ENCODE results near the gene RDH8. TPM values are rescaled to one million over a fixed set of nuclear protein-coding genes. Genes with fewer than 3 reads are reported as not detected.

The RDH8 gene
- total and polyA plus RNA-seq, 4 donors, result not detected

GRCh38 chr19:9981406-9982260 is 31.6 kb upstream of the RDH8 start:
- no peak for ATAC-seq (ENCODE audit: low FRiP score)

GRCh38 chr19:9986787-9987281 is 26.4 kb upstream of the RDH8 start:
- Histone ChIP-seq H3K27ac (ENCODE audit: low read depth in 1 of 2, low read length in 2 of 2) (peak overlapping the region; percentile 22 to 83), H3K9me3 (ENCODE audit: control insufficient read depth, low read length) (no peaks in the 10 kb centered on the region), H3K36me3 (ENCODE audit: control insufficient read depth in 1 of 2, insufficient read depth in 2 of 2, low read length in 1 of 2) (no peaks in the 10 kb centered on the region), H3K4me1 (ENCODE audit: control insufficient read depth in 1 of 2, insufficient read depth in 2 of 2, low read length in 2 of 2) (no peaks in the 10 kb centered on the region), H3K27me3 (ENCODE audit: control insufficient read depth in 1 of 2, insufficient read depth in 2 of 2, low read length in 1 of 2) (no peaks in the 10 kb centered on the region), H3K4me3 (ENCODE audit: low read length in 2 of 2) (no peak overlapping the region)
- intact Hi-C loops (cut with DNase I), result no loop called here
- DNase-seq (peak in 1 of 2 donors; percentile 69), ATAC-seq (ENCODE audit: low FRiP score) (peak; percentile 91)
- WGBS, 2 donors, result 4 to 6% methylated on average over 8 of the region's 8 CpGs

More at GRCh38 chr19:9981406-9982260, 31.6 kb upstream of the RDH8 start:
- H3K4me3 ChIP-seq (ENCODE audit: low read length in 2 of 2), result no peak overlapping the region
- intact Hi-C loops (cut with DNase I), result no loop called here
- no peak overlapping the region for H3K27ac ChIP-seq (ENCODE audit: low read depth in 1 of 2, low read length in 2 of 2)
- no peaks in the 10 kb centered on the region for H3K4me1 ChIP-seq (ENCODE audit: control insufficient read depth in 1 of 2, insufficient read depth in 2 of 2, low read length in 2 of 2)
- DNase-seq, result no peak
- H3K36me3 ChIP-seq (ENCODE audit: control insufficient read depth in 1 of 2, insufficient read depth in 2 of 2, low read length in 1 of 2), result no peaks in the 10 kb centered on the region
- WGBS, 2 donors, result 84 to 89% methylated on average over 8 of the region's 8 CpGs
- no peaks in the 10 kb centered on the region for H3K27me3 ChIP-seq (ENCODE audit: control insufficient read depth in 1 of 2, insufficient read depth in 2 of 2, low read length in 1 of 2)
- no peaks in the 10 kb centered on the region for H3K9me3 ChIP-seq (ENCODE audit: control insufficient read depth, low read length)

- Histone ChIP-seq H3K27ac (ENCODE audit: low read depth in 1 of 2, low read length in 2 of 2) (no peak overlapping the region), H3K4me1 (ENCODE audit: control insufficient read depth in 1 of 2, insufficient read depth in 2 of 2, low read length in 2 of 2) (no peaks in the 10 kb centered on the region), H3K36me3 (ENCODE audit: control insufficient read depth in 1 of 2, insufficient read depth in 2 of 2, low read length in 1 of 2) (no peaks in the 10 kb centered on the region), H3K9me3 (ENCODE audit: control insufficient read depth, low read length) (no peaks in the 10 kb centered on the region), H3K27me3 (ENCODE audit: control insufficient read depth in 1 of 2, insufficient read depth in 2 of 2, low read length in 1 of 2) (no peaks in the 10 kb centered on the region), H3K4me3 (ENCODE audit: low read length in 2 of 2) (no peak overlapping the region)
- no peak for DNase-seq
- WGBS, 2 donors, result 91 to 96% methylated on average over 3 of the region's 3 CpGs
- no peak for ATAC-seq (ENCODE audit: low FRiP score)
- intact Hi-C loops (cut with DNase I), result no loop called here
These were observed 23.8 kb upstream of the RDH8 start for GRCh38 chr19:9989504-9989903.

- no peaks in the 10 kb centered on the region for H3K9me3 ChIP-seq (ENCODE audit: control insufficient read depth, low read length)
- intact Hi-C loops (cut with DNase I), result no loop called here
- WGBS, 2 donors, result 83 to 84% methylated on average over 11 of the region's 11 CpGs
- no peaks in the 10 kb centered on the region for H3K36me3 ChIP-seq (ENCODE audit: control insufficient read depth in 1 of 2, insufficient read depth in 2 of 2, low read length in 1 of 2)
- H3K4me1 ChIP-seq (ENCODE audit: control insufficient read depth in 1 of 2, insufficient read depth in 2 of 2, low read length in 2 of 2), result no peaks in the 10 kb centered on the region
- H3K4me3 ChIP-seq (ENCODE audit: low read length in 2 of 2), result no peak overlapping the region
- ATAC-seq (ENCODE audit: low FRiP score) (no peak), DNase-seq (no peak)
- no peak overlapping the region for H3K27ac ChIP-seq (ENCODE audit: low read depth in 1 of 2, low read length in 2 of 2)
- H3K27me3 ChIP-seq (ENCODE audit: control insufficient read depth in 1 of 2, insufficient read depth in 2 of 2, low read length in 1 of 2), result no peaks in the 10 kb centered on the region
These were observed 21.7 kb upstream of the RDH8 start for GRCh38 chr19:9991425-9992191.

- no peak for DNase-seq
- no peaks in the 10 kb centered on the region for H3K27me3 ChIP-seq (ENCODE audit: control insufficient read depth in 1 of 2, insufficient read depth in 2 of 2, low read length in 1 of 2)
- H3K27ac ChIP-seq (ENCODE audit: low read depth in 1 of 2, low read length in 2 of 2), result no peak overlapping the region
- no peak overlapping the region for H3K4me3 ChIP-seq (ENCODE audit: low read length in 2 of 2)
- no peaks in the 10 kb centered on the region for H3K36me3 ChIP-seq (ENCODE audit: control insufficient read depth in 1 of 2, insufficient read depth in 2 of 2, low read length in 1 of 2)
- no peaks in the 10 kb centered on the region for H3K9me3 ChIP-seq (ENCODE audit: control insufficient read depth, low read length)
- intact Hi-C loops (cut with DNase I), result no loop called here
- ATAC-seq (ENCODE audit: low FRiP score), result no peak
- 78 to 83% methylated on average over 8 of the region's 8 CpGs for WGBS, 2 donors
- H3K4me1 ChIP-seq (ENCODE audit: control insufficient read depth in 1 of 2, insufficient read depth in 2 of 2, low read length in 2 of 2), result no peaks in the 10 kb centered on the region
These were observed 18.2 kb upstream of the RDH8 start for GRCh38 chr19:9995084-9995483.

GRCh38 chr19:9995999-9996398 is 17.3 kb upstream of the RDH8 start:
- Histone ChIP-seq H3K27ac (ENCODE audit: low read depth in 1 of 2, low read length in 2 of 2) (no peak overlapping the region), H3K4me3 (ENCODE audit: low read length in 2 of 2) (no peak overlapping the region), H3K4me1 (ENCODE audit: control insufficient read depth in 1 of 2, insufficient read depth in 2 of 2, low read length in 2 of 2) (no peaks in the 10 kb centered on the region), H3K36me3 (ENCODE audit: control insufficient read depth in 1 of 2, insufficient read depth in 2 of 2, low read length in 1 of 2) (no peaks in the 10 kb centered on the region), H3K27me3 (ENCODE audit: control insufficient read depth in 1 of 2, insufficient read depth in 2 of 2, low read length in 1 of 2) (no peaks in the 10 kb centered on the region), H3K9me3 (ENCODE audit: control insufficient read depth, low read length) (no peaks in the 10 kb centered on the region)
- DNase-seq, result no peak
- 79 to 81% methylated on average over 7 of the region's 7 CpGs for WGBS, 2 donors
- intact Hi-C loops (cut with DNase I), result no loop called here
- no peak for ATAC-seq (ENCODE audit: low FRiP score)

GRCh38 chr19:9996541-9996940 is 16.7 kb upstream of the RDH8 start:
- Histone ChIP-seq H3K4me3 (ENCODE audit: low read length in 2 of 2) (no peak overlapping the region), H3K9me3 (ENCODE audit: control insufficient read depth, low read length) (no peaks in the 10 kb centered on the region), H3K27ac (ENCODE audit: low read depth in 1 of 2, low read length in 2 of 2) (no peak overlapping the region), H3K4me1 (ENCODE audit: control insufficient read depth in 1 of 2, insufficient read depth in 2 of 2, low read length in 2 of 2) (no peaks in the 10 kb centered on the region), H3K36me3 (ENCODE audit: control insufficient read depth in 1 of 2, insufficient read depth in 2 of 2, low read length in 1 of 2) (no peaks in the 10 kb centered on the region), H3K27me3 (ENCODE audit: control insufficient read depth in 1 of 2, insufficient read depth in 2 of 2, low read length in 1 of 2) (no peaks in the 10 kb centered on the region)
- no peak for ATAC-seq (ENCODE audit: low FRiP score)
- intact Hi-C loops (cut with DNase I), result no loop called here
- 77 to 82% methylated on average over 5 of the region's 5 CpGs for WGBS, 2 donors
- DNase-seq, result no peak

- Histone ChIP-seq H3K27me3 (ENCODE audit: control insufficient read depth in 1 of 2, insufficient read depth in 2 of 2, low read length in 1 of 2) (no peaks in the 10 kb centered on the region), H3K36me3 (ENCODE audit: control insufficient read depth in 1 of 2, insufficient read depth in 2 of 2, low read length in 1 of 2) (no peaks in the 10 kb centered on the region), H3K9me3 (ENCODE audit: control insufficient read depth, low read length) (no peaks in the 10 kb centered on the region), H3K27ac (ENCODE audit: low read depth in 1 of 2, low read length in 2 of 2) (no peak overlapping the region), H3K4me3 (ENCODE audit: low read length in 2 of 2) (no peak overlapping the region), H3K4me1 (ENCODE audit: control insufficient read depth in 1 of 2, insufficient read depth in 2 of 2, low read length in 2 of 2) (no peaks in the 10 kb centered on the region)
- WGBS, 2 donors, result 21 to 28% methylated on average over 15 to 16 of the region's 16 CpGs
- DNase-seq (peak; percentile 78 to 83), ATAC-seq (ENCODE audit: low FRiP score) (peak; percentile 71)
- intact Hi-C loops (cut with DNase I), result loop anchor here in 1 of 2 donors (1.0 kb wide), 1 partner anchor 69 kb away; no protein-coding TSS in a partner anchor
These were observed 13.0 kb upstream of the RDH8 start for GRCh38 chr19:10000171-10000826.

All from aorta (tissue), 5 donors.